SK-N-SH (cell line): ENCODE data around the gene LDHD.

Source experiments
- EZH2phosphoT487 ChIP-seq: fragments of 200-600 bp; sonication (generic); IDR thresholded peaks from 2 replicates; pipeline ENCODE4 v1.6.1; 2017; ENCODE audit warnings: low read depth, mixed run types, mild to moderate bottlenecking, antibody characterized with exemption, moderate library complexity, borderline replicate concordance
- FOSL2 ChIP-seq: IDR thresholded peaks from 2 replicates; pipeline ENCODE4 v1.4.0; 2012; ENCODE audit warnings: low read depth, mild to moderate bottlenecking, moderate library complexity, borderline replicate concordance
- GABPA ChIP-seq: IDR thresholded peaks from 2 replicates; pipeline ENCODE4 v1.4.0; 2012; ENCODE audit warnings: low read depth, mild to moderate bottlenecking
- JUND ChIP-seq: IDR thresholded peaks from 2 replicates; pipeline ENCODE4 v1.4.0; 2012
- NFIC ChIP-seq: IDR thresholded peaks from 2 replicates; pipeline ENCODE4 v1.4.0; 2012; ENCODE audit warnings: borderline replicate concordance
- RAD21 ChIP-seq: IDR thresholded peaks from 2 replicates; pipeline ENCODE4 v1.6.1; 2012; ENCODE audit warnings: mild to moderate bottlenecking, low read length
- RXRA ChIP-seq: IDR thresholded peaks from 2 replicates; pipeline ENCODE4 v1.4.0; 2012; ENCODE audit warnings: low read depth, mild to moderate bottlenecking, borderline replicate concordance
- SIN3A ChIP-seq: IDR thresholded peaks from 2 replicates; pipeline ENCODE4 v1.6.1; 2012; ENCODE audit warnings: low read depth, mild to moderate bottlenecking, low read length, moderate library complexity, borderline replicate concordance
- TCF12 ChIP-seq: IDR thresholded peaks from 2 replicates; pipeline ENCODE4 v1.4.0; 2012
- YY1 ChIP-seq: IDR thresholded peaks from 2 replicates; pipeline ENCODE4 v1.4.0; 2012; ENCODE audit warnings: low read depth, mild to moderate bottlenecking
- TF ChIP-seq, protein P1 (sequence below): fragments of 200-600 bp; sonication (generic); IDR thresholded peaks from 2 replicates; pipeline ENCODE4 v1.6.1; 2017; ENCODE audit warnings: antibody characterized with exemption, mild to moderate bottlenecking, moderate library complexity
- TF ChIP-seq, protein P2 (sequence below): IDR thresholded peaks from 2 replicates; pipeline ENCODE4 v1.6.1; 2012; ENCODE audit warnings: mild to moderate bottlenecking, low read depth, low read length, moderate library complexity
- TF ChIP-seq, protein P3 (sequence below): IDR thresholded peaks from 2 replicates; pipeline ENCODE4 v1.4.0; 2012; ENCODE audit warnings: low read depth

DNA sequence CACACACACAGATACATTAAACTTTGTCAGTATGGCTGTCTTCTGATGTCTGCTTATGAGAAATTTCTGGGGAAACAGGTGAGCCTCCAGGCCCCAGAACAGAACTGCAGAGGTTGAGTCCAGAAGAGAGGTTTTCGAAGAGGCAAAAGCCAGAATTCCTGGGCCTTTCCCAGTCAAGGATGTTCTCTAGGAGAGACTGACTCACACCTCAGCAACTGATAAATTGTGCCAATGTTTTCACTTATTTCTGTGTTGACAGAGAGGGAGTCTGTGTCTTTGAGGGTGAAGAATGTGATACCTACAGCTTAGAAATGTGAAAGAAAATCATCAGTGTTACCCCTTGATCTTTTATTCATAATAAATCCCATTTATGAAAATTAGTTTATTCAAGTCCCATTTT, 30.3 kb downstream of the LDHD start:
- TF ChIP-seq, protein P1, sequence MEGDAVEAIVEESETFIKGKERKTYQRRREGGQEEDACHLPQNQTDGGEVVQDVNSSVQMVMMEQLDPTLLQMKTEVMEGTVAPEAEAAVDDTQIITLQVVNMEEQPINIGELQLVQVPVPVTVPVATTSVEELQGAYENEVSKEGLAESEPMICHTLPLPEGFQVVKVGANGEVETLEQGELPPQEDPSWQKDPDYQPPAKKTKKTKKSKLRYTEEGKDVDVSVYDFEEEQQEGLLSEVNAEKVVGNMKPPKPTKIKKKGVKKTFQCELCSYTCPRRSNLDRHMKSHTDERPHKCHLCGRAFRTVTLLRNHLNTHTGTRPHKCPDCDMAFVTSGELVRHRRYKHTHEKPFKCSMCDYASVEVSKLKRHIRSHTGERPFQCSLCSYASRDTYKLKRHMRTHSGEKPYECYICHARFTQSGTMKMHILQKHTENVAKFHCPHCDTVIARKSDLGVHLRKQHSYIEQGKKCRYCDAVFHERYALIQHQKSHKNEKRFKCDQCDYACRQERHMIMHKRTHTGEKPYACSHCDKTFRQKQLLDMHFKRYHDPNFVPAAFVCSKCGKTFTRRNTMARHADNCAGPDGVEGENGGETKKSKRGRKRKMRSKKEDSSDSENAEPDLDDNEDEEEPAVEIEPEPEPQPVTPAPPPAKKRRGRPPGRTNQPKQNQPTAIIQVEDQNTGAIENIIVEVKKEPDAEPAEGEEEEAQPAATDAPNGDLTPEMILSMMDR, result no peak
- TF ChIP-seq, protein P2, sequence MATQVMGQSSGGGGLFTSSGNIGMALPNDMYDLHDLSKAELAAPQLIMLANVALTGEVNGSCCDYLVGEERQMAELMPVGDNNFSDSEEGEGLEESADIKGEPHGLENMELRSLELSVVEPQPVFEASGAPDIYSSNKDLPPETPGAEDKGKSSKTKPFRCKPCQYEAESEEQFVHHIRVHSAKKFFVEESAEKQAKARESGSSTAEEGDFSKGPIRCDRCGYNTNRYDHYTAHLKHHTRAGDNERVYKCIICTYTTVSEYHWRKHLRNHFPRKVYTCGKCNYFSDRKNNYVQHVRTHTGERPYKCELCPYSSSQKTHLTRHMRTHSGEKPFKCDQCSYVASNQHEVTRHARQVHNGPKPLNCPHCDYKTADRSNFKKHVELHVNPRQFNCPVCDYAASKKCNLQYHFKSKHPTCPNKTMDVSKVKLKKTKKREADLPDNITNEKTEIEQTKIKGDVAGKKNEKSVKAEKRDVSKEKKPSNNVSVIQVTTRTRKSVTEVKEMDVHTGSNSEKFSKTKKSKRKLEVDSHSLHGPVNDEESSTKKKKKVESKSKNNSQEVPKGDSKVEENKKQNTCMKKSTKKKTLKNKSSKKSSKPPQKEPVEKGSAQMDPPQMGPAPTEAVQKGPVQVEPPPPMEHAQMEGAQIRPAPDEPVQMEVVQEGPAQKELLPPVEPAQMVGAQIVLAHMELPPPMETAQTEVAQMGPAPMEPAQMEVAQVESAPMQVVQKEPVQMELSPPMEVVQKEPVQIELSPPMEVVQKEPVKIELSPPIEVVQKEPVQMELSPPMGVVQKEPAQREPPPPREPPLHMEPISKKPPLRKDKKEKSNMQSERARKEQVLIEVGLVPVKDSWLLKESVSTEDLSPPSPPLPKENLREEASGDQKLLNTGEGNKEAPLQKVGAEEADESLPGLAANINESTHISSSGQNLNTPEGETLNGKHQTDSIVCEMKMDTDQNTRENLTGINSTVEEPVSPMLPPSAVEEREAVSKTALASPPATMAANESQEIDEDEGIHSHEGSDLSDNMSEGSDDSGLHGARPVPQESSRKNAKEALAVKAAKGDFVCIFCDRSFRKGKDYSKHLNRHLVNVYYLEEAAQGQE, result no peak
- TF ChIP-seq GABPA (no peak), RXRA (no peak), NFIC (no peak), YY1 (no peak), SIN3A (no peak), EZH2phosphoT487 (no peak), RAD21 (no peak), FOSL2 (no peak), TCF12 (no peak), JUND (no peak)
- TF ChIP-seq, protein P3, sequence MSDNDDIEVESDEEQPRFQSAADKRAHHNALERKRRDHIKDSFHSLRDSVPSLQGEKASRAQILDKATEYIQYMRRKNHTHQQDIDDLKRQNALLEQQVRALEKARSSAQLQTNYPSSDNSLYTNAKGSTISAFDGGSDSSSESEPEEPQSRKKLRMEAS, result no peak
